Breast epithelium (tissue), 4 donors: ENCODE data around the gene VPS26C. TPM values are rescaled to one million over a fixed set of nuclear protein-coding genes. Genes with fewer than 3 reads are reported as not detected.
"Not testable (repeated sequence)": the region's sequence is repeated elsewhere in the genome, so short reads cannot be mapped to it uniquely, and the experiment has no call there.

ENCODE experiments used
- DNase-seq, 2 donors: peaks; one replicate each; pipeline ENCODE4 v3.0.0-alpha.2; 2019; ENCODE audit warnings: low spot score in 2 of 2
- H3K27ac ChIP-seq, 2 donors: fragments of 200-600 bp; sonication (generic) in 1 of 2; one replicate each; pipeline ENCODE4 v1.5.1; 2016 to 2019; ENCODE audit warnings: mild to moderate bottlenecking in 1 of 2
- H3K27me3 ChIP-seq, 2 donors: fragments of 200-600 bp; sonication (generic) in 1 of 2; one replicate each; pipeline versions ENCODE4 v1.5.1 to v1.6.0; 2017 to 2019; ENCODE audit warnings: control low read depth in 1 of 2, mild to moderate bottlenecking in 1 of 2
- H3K36me3 ChIP-seq: fragments of 200-600 bp; one replicate; pipeline ENCODE4 v1.5.1; 2019
- H3K4me1 ChIP-seq, 2 donors: fragments of 200-600 bp; sonication (generic); one replicate each; pipeline ENCODE4 v1.5.1; 2016 to 2019; ENCODE audit warnings: control low read depth in 1 of 2
- H3K4me3 ChIP-seq, 3 donors: fragments of 200-600 bp; sonication (generic); 1 replicate in 2 of 3; 2 replicates in 1 of 3; pipeline ENCODE4 v1.5.1; 2016 to 2019; ENCODE audit warnings: mild to moderate bottlenecking in 3 of 3, moderate library complexity in 2 of 3
- H3K9me3 ChIP-seq, 2 donors: fragments of 200-600 bp; sonication (generic) in 1 of 2; one replicate each; pipeline ENCODE4 v1.5.1; 2016 to 2019; ENCODE audit warnings: control low read depth in 1 of 2
- CTCF ChIP-seq, 3 donors: fragments of 450-650 bp; IDR thresholded peaks; one replicate each; pipeline ENCODE4 v1.5.1; 2016 to 2017; ENCODE audit warnings: antibody characterized with exemption in 3 of 3, mild to moderate bottlenecking in 3 of 3, moderate library complexity in 3 of 3
- POLR2A ChIP-seq: fragments of 450-650 bp; IDR thresholded peaks from one replicate; pipeline ENCODE4 v1.6.1; 2016; ENCODE audit warnings: antibody characterized with exemption, mild to moderate bottlenecking, moderate library complexity
- POLR2AphosphoS5 ChIP-seq, 3 donors: sonication (generic); formaldehyde crosslinking; IDR thresholded peaks; one replicate each; pipeline ENCODE4 v1.6.1; 2017; ENCODE audit warnings: antibody characterized with exemption in 3 of 3
- intact Hi-C: fragments of 100-400 bp; cut with DNase I; formaldehyde crosslinking; loops from one replicate; pipeline ENCODE4 v1.15.1; 2023; ENCODE audit warnings: low total_unique reads
- total RNA-seq, 3 donors: library from RNA; depleted of rRNA; stranded (reverse); fragments of >200 nt; gene quantifications; one replicate each; pipeline ENCODE4 v1.1.0, GENCODE V29; 2016

VPS26C gene
- total RNA-seq, 3 donors from 2014 or later, result 43.9 to 84.5 (median 60.6) TPM

- intact Hi-C loops, result no loop called here
- TF ChIP-seq POLR2A, result no peak
- no peak for TF ChIP-seq CTCF (IDR thresholded peaks at IDR 0.05)
- TF ChIP-seq POLR2AphosphoS5 (IDR thresholded peaks at IDR 0.05), result no peak
- no peaks in the 10 kb centered on the region for H3K27me3 ChIP-seq
- no peak for DNase-seq
- no peaks in the 10 kb centered on the region for H3K9me3 ChIP-seq
- no peaks in the 10 kb centered on the region for H3K4me1 ChIP-seq
- H3K27ac ChIP-seq, result no peak overlapping the region
- peaks cover 7% of the 10 kb centered on the region for H3K36me3 ChIP-seq
- H3K4me3 ChIP-seq, result no peak overlapping the region
Observed at GRCh38 chr21:37224861-37225839, 42.0 kb downstream of the VPS26C start.

DNA sequence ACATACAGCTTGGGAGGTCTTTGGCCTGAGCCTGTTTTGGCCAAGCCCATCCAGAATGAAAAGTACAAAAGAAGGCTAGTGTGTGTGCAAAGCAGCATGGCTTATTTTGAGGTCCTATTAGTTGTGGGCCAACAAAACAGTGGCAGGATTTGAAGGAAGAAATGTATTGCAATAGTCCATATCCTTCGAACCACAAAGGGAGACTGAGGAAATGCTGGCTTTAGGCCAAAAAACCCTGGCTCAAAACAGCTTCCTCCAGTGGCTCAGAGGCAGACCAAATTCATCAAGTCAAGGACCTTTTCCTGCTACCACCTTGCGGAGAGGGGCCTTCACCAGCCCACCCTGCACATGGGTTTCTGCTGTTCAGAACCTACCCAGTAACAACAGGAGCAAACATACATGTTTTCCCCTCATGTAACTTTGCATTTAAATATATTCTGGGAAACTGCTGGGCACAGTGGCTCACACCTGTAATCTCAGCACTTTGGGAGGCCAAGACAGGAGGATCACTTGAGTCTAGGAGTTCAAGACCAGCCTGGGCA lies 43.3 kb downstream of the VPS26C start:
- Histone ChIP-seq H3K4me1 (no peaks in the 10 kb centered on the region), H3K27ac (no peak overlapping the region), H3K4me3 (no peak overlapping the region), H3K9me3 (no peaks in the 10 kb centered on the region), H3K36me3 (peaks cover 7% of the 10 kb centered on the region), H3K27me3 (no peaks in the 10 kb centered on the region)
- TF ChIP-seq POLR2A, result no peak
- DNase-seq, result no peak
- intact Hi-C loops, result no loop called here

GRCh38 chr21:37222248-37222647 lies 44.9 kb downstream of the VPS26C start:
- intact Hi-C loops, H3K36me3 ChIP-seq: not testable (repeated sequence)

GRCh38 chr21:37220981-37221664 lies 46.0 kb downstream of the VPS26C start:
- Histone ChIP-seq H3K27ac (peak overlapping the region; percentile 52 to 87), H3K9me3 (no peaks in the 10 kb centered on the region), H3K4me1 (no peaks in the 10 kb centered on the region), H3K27me3 (no peaks in the 10 kb centered on the region), H3K36me3 (no peaks in the 10 kb centered on the region), H3K4me3 (peak overlapping the region; percentile 50 to 77 (median 68))
- intact Hi-C loops, result no loop called here
- DNase-seq, result peak; percentile 85 to 88
- TF ChIP-seq POLR2A (no peak), POLR2AphosphoS5 (IDR thresholded peaks at IDR 0.05) (peak; percentile 81 to 91 (median 81)), CTCF (IDR thresholded peaks at IDR 0.05) (peak in 1 of 3 donors; percentile 17)

More at GRCh38 chr21:37222248-37222647, 44.9 kb downstream of the VPS26C start:
- H3K4me3 ChIP-seq, H3K4me1 ChIP-seq, H3K27me3 ChIP-seq, H3K27ac ChIP-seq, H3K9me3 ChIP-seq, DNase-seq: not testable (repeated sequence)

- H3K27ac ChIP-seq, result peak overlapping the region; percentile 52 to 87
Observed at GRCh38 chr21:37220433-37220980, 46.6 kb downstream of the VPS26C start.

More at GRCh38 chr21:37220433-37220980, 46.6 kb downstream of the VPS26C start:
- DNase-seq, result no peak
- TF ChIP-seq POLR2AphosphoS5 (IDR thresholded peaks at IDR 0.05), result no peak
- peak in 1 of 3 donors; percentile 5 for TF ChIP-seq CTCF (IDR thresholded peaks at IDR 0.05)
- Histone ChIP-seq H3K4me3 (peak overlapping the region; percentile 50 to 77 (median 68)), H3K9me3 (no peaks in the 10 kb centered on the region), H3K4me1 (no peaks in the 10 kb centered on the region), H3K27me3 (no peaks in the 10 kb centered on the region), H3K36me3 (no peaks in the 10 kb centered on the region)
- intact Hi-C loops, result no loop called here
